Ovary (tissue), 3 donors: ENCODE measurements around the gene PDXP.

ENCODE experiments used
- EP300 ChIP-seq: sonication (generic); formaldehyde crosslinking; IDR thresholded peaks from one replicate; pipeline ENCODE4 v1.6.1; 2017; ENCODE audit warnings: antibody characterized with exemption
- POLR2A ChIP-seq: fragments of 450-650 bp; IDR thresholded peaks from one replicate; pipeline ENCODE4 v1.6.1; 2017; ENCODE audit warnings: antibody characterized with exemption, mild to moderate bottlenecking, moderate library complexity
- TF ChIP-seq, protein P1 (sequence below), 3 donors: fragments of 450-650 bp in 2 of 3; fragments of 200-600 bp in 1 of 3; IDR thresholded peaks; one replicate each; pipeline versions ENCODE4 v1.5.1 to v1.8.0; 2016 to 2022; ENCODE audit warnings: antibody characterized with exemption in 3 of 3, mild to moderate bottlenecking in 1 of 3
- donor health status: DM: no; HTN: no; CAD: no.

- TF ChIP-seq, protein P1, sequence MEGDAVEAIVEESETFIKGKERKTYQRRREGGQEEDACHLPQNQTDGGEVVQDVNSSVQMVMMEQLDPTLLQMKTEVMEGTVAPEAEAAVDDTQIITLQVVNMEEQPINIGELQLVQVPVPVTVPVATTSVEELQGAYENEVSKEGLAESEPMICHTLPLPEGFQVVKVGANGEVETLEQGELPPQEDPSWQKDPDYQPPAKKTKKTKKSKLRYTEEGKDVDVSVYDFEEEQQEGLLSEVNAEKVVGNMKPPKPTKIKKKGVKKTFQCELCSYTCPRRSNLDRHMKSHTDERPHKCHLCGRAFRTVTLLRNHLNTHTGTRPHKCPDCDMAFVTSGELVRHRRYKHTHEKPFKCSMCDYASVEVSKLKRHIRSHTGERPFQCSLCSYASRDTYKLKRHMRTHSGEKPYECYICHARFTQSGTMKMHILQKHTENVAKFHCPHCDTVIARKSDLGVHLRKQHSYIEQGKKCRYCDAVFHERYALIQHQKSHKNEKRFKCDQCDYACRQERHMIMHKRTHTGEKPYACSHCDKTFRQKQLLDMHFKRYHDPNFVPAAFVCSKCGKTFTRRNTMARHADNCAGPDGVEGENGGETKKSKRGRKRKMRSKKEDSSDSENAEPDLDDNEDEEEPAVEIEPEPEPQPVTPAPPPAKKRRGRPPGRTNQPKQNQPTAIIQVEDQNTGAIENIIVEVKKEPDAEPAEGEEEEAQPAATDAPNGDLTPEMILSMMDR (IDR thresholded peaks at IDR 0.05) = no peak
- TF ChIP-seq EP300 (no peak), POLR2A (no peak)
These were observed 28.6 kb upstream of the PDXP start for GRCh38 chr22:37629928-37630327.
